ENCODE measurements around the gene MRPL46. TPM values are rescaled to one million over a fixed set of nuclear protein-coding genes. Genes with fewer than 3 reads are reported as not detected.

MRPL46 gene
- total RNA-seq, result 10 to 100 TPM; 24.5 TPM
- 29.2 TPM for polyA plus RNA-seq (2013, experiment 1 of 2)
- 24.8 TPM for polyA plus RNA-seq (2013, experiment 2 of 2)
- long read RNA-seq, experiment 1, transcript MRPL46-201 (4 exons, 1,019 nt), result major isoform, 15 of 16 reads
- long read RNA-seq, experiment 1, partial matches to known transcripts, result 0 of 16 reads
- long read RNA-seq, experiment 1, other reads (novel, unspliced or antisense), result 1 of 16 reads
- long read RNA-seq, experiment 2, transcript MRPL46-201 (4 exons, 1,019 nt), result major isoform, 27 of 32 reads
- long read RNA-seq, experiment 2, partial matches to known transcripts, result 0 of 32 reads
- long read RNA-seq, experiment 2, other reads (novel, unspliced or antisense), result 5 of 32 reads
- long read RNA-seq, experiment 3, transcript MRPL46-201 (4 exons, 1,019 nt), result major isoform, 23 of 28 reads
- long read RNA-seq, experiment 3, partial matches to known transcripts, result 0 of 28 reads
- long read RNA-seq, experiment 3, other reads (novel, unspliced or antisense), result 4 of 28 reads
- long read RNA-seq, experiment 4, transcript MRPL46-201 (4 exons, 1,019 nt), result major isoform, 66 of 74 reads
- long read RNA-seq, experiment 4, partial matches to known transcripts, result 0 of 74 reads
- long read RNA-seq, experiment 4, other reads (novel, unspliced or antisense), result 8 of 74 reads

- Mint-ChIP-seq H3K9me3 (no peaks in the 10 kb centered on the region), H3K4me3 (peak within 1 kb of the TSS; percentile 88), H3K4me1 (peaks cover 13% of the 10 kb centered on the region), H3K27ac (peak within 1 kb of the TSS; percentile 99), H3K36me3 (ENCODE audit: low read depth) (peaks cover 15% of the 10 kb centered on the region), H3K27me3 (ENCODE audit: insufficient read depth) (no peaks in the 10 kb centered on the region)
- Histone ChIP-seq H3K9me3 (ENCODE audit: control insufficient read depth, low read length) (no peaks in the 10 kb centered on the region), H3K4me3 (ENCODE audit: low read length) (peak within 1 kb of the TSS; percentile 97), H3K36me3 (ENCODE audit: control insufficient read depth, insufficient read depth, low read length) (peaks cover 32% of the 10 kb centered on the region), H3K27ac (ENCODE audit: low read depth, low read length) (peak within 1 kb of the TSS; percentile 92), H3K4me1 (ENCODE audit: control insufficient read depth, insufficient read depth, low read length) (no peaks in the 10 kb centered on the region), H3K27me3 (ENCODE audit: control insufficient read depth, insufficient read depth, low read length, poor library complexity, severe bottlenecking) (no peaks in the 10 kb centered on the region), H3K9ac (ENCODE audit: extremely low read depth, low read length, poor library complexity, severe bottlenecking) (peak within 1 kb of the TSS; percentile 88)
- TF ChIP-seq CTCF (conservative IDR thresholded peaks at IDR 0.05), result no peak
- peak; percentile 94 for DNase-seq
- 0% methylated on average over 25 to 55 of the region's 55 CpGs for WGBS, 2 experiments (ENCODE audit: insufficient coverage in 1 of 2, insufficient read length in 1 of 2)
These were observed at the start of gene MRPL46, which contains the start of gene MRPS11 for GRCh38 chr15:88467073-88467934. Gene MRPL46 (minus strand): TSS chr15:88467388. CDS start chr15:88467377, 11 bp downstream. Gene MRPS11 (plus strand): TSS chr15:88467708. CDS start chr15:88467718, 10 bp downstream.

- no peak overlapping the region for H3K4me3 ChIP-seq (ENCODE audit: low read length)
- peaks cover 4% of the 10 kb centered on the region for H3K9me3 ChIP-seq (ENCODE audit: control insufficient read depth, low read length)
- no peak for DNase-seq
- no peak overlapping the region for H3K4me3 Mint-ChIP-seq
- H3K27me3 Mint-ChIP-seq (ENCODE audit: insufficient read depth), result peaks cover 28% of the 10 kb centered on the region
- no peaks in the 10 kb centered on the region for H3K36me3 ChIP-seq (ENCODE audit: control insufficient read depth, insufficient read depth, low read length)
- H3K27ac ChIP-seq (ENCODE audit: low read depth, low read length), result no peak overlapping the region
- H3K4me1 Mint-ChIP-seq, result peaks cover 3% of the 10 kb centered on the region
- no peak overlapping the region for H3K9ac ChIP-seq (ENCODE audit: extremely low read depth, low read length, poor library complexity, severe bottlenecking)
- no peak for TF ChIP-seq CTCF (conservative IDR thresholded peaks at IDR 0.05)
- no peaks in the 10 kb centered on the region for H3K4me1 ChIP-seq (ENCODE audit: control insufficient read depth, insufficient read depth, low read length)
- no peak overlapping the region for H3K27ac Mint-ChIP-seq
- peaks cover 38% of the 10 kb centered on the region for H3K27me3 ChIP-seq (ENCODE audit: control insufficient read depth, insufficient read depth, low read length, poor library complexity, severe bottlenecking)
- peaks cover 3% of the 10 kb centered on the region for H3K9me3 Mint-ChIP-seq
- peaks cover 21% of the 10 kb centered on the region for H3K36me3 Mint-ChIP-seq (ENCODE audit: low read depth)
- WGBS, 2 experiments (ENCODE audit: insufficient coverage in 1 of 2, insufficient read length in 1 of 2), result 92% methylated on average over 5 of the region's 5 CpGs; no CpG with 5 or more reads in 1 of the 2 experiments
These were observed 46.0 kb upstream of the MRPL46 start for GRCh38 chr15:88513195-88513594.

GRCh38 chr15:88512601-88513000, 45.4 kb upstream of the MRPL46 start:
- no peak overlapping the region for H3K4me3 ChIP-seq (ENCODE audit: low read length)
- DNase-seq, result no peak

More at GRCh38 chr15:88512601-88513000, 45.4 kb upstream of the MRPL46 start:
- Mint-ChIP-seq H3K4me1 (peaks cover 3% of the 10 kb centered on the region), H3K27ac (no peak overlapping the region), H3K36me3 (ENCODE audit: low read depth) (peaks cover 23% of the 10 kb centered on the region), H3K4me3 (no peak overlapping the region), H3K9me3 (peaks cover 4% of the 10 kb centered on the region), H3K27me3 (ENCODE audit: insufficient read depth) (peaks cover 28% of the 10 kb centered on the region)
- Histone ChIP-seq H3K36me3 (ENCODE audit: control insufficient read depth, insufficient read depth, low read length) (no peaks in the 10 kb centered on the region), H3K9me3 (ENCODE audit: control insufficient read depth, low read length) (peaks cover 7% of the 10 kb centered on the region), H3K9ac (ENCODE audit: extremely low read depth, low read length, poor library complexity, severe bottlenecking) (no peak overlapping the region), H3K27ac (ENCODE audit: low read depth, low read length) (no peak overlapping the region), H3K4me1 (ENCODE audit: control insufficient read depth, insufficient read depth, low read length) (no peaks in the 10 kb centered on the region), H3K27me3 (ENCODE audit: control insufficient read depth, insufficient read depth, low read length, poor library complexity, severe bottlenecking) (peaks cover 41% of the 10 kb centered on the region)
- no peak for TF ChIP-seq CTCF (conservative IDR thresholded peaks at IDR 0.05)
- 90 to 95% methylated on average over 4 to 5 of the region's 5 CpGs for WGBS, 2 experiments (ENCODE audit: insufficient coverage in 1 of 2, insufficient read length in 1 of 2)

All from endodermal cell (in vitro differentiated cells).